Activated CD4-positive, alpha-beta T cell treated with anti-CD3 and anti-CD28 coated beads for 1 hour (primary cell): ENCODE results near the gene FOXD4L6.
"Not testable (repeated sequence)": the region's sequence is repeated elsewhere in the genome, so short reads cannot be mapped to it uniquely, and the experiment has no call there.

Experiments used
- DNase-seq: peaks from one replicate; pipeline ENCODE4 v3.0.0-alpha.2; 2020

FOXD4L6 gene

DNA sequence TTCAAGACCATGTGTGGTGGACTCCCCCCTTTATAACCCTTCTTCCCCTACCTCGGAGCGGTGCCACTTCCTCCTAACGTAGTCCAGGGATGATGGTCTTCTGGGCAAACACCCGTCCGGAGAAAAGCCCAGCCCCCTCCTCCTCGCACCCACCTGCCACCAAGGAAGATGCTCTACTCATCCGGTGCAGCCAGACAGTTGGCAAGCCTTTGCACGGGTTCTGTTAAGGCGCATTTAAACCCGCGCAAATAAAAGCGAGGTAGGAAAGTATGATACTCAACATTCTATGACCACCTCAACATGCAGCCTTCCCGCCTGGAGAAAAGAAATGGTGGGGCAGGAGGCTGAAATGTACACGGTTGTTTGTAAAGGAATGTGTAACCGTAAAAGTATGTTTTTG is at the start of gene FOXD4L6:
TSS of gene FOXD4L6 (minus strand) at position 101 of the 400 bp plus-strand sequence. CDS start 298 bp downstream, outside the sequence.
- not testable (repeated sequence) for DNase-seq

DNA sequence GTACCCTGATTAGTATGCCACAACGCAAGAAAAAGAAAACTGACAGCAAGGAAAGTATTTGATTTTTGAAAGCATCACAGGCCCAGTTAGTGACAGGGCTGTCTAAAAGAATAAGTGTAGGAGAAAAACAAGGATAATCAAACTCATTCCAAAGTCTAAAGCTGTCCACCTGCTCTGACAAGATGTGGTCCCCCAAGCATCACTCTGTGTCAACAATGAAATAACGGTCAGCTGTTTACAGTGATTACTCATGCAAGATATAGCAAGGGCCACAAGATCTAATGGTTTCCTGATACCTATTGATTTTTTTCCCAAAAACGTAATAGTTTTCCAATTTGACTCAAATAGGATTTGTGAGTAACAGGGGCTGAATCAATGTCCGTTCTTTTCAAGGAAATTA is 46.5 kb upstream of the FOXD4L6 start:
- DNase-seq: not testable (repeated sequence)

DNA sequence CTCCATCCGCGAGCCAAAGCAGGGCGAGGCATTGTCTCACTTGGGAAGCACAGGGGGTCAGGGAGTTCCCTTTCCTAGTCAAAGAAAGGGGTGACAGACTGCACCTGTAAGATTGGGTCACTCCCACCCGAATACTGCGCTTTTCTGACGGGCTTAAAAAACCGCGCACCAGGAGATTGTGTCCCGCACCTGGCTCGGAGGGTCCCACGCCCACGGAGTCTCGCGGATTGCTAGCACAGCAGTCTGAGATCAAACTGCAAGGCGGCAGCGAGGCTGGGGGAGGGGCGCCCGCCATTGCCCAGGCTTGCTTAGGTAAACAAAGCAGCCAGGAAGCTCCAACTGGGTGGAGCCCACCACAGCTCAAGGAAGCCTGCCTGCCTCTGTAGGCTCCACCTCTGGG is 21.6 kb upstream of the FOXD4L6 start:
- not testable (repeated sequence) for DNase-seq

DNA sequence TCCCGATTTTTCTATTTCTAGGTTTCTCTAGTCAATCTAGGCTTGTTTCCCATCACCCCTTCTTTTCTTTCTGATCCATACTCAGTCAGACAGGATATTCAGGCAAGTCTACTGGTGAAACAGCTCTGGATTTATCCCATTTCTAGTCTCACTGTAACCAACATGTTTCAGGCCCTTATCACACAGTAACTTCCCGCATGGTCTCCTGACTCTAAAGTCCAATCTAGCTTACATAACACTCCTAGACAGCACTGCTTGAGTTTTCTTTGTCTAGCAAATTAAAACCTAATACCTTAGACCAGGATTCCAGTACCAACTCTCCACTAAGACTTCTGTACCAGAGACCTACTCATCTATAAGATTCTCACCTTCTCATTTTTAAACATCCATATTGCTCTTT is 13.4 kb upstream of the FOXD4L6 start:
- not testable (repeated sequence) for DNase-seq

DNA sequence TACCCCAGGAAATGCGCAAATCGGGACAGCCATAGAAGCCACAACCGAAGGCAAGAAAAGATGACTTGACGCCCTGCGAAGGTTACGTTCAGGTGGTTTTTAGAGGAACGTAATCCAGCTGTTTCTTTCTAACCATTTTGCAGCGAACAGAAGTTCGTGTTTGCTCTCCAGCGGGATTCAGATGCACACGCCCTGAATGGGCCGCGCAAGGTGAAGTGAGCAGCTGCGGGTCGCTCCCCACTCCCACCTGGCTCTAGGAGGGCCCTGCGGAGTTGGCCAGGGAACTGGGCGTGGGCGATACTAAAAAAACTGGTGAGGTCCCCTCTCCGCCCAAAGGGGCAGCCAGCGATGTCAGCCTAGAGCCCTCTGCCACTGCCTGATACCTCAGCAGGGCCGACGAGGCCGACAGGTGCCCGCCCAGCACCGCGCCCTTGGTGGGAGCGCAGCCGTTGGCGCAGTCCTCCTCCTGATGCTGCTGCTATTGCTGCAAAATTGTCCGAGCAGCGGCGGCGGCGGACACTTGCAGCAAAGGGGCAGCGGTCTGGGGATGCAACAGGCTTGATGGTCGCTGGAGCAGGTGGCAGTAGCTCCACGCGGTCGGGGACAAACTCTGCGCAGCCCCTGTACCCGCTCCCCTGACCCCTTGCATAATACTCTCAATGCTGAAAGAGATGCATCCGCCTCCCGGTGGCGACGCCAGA is 1.6 kb downstream of the FOXD4L6 start:
- DNase-seq: not testable (repeated sequence)

DNA sequence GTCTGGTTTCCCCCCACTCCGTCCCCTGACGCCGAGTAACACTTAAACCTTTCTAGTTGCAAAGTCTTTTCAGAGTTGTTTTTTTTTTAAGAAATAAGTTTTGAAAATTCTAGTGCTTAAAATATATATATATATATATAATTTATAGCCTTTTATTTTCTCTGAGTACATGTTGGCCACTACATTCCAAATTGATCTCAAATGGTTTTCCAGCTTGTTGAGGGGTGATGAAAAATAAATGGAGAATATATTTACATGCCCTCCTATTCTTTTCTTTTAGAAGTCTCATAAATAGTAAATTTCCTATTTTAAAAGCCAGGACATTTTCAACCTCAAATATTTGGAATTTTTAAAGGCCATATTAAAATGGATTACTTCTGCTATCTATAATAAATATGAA is 2.5 kb downstream of the FOXD4L6 start:
- not testable (repeated sequence) for DNase-seq

DNA sequence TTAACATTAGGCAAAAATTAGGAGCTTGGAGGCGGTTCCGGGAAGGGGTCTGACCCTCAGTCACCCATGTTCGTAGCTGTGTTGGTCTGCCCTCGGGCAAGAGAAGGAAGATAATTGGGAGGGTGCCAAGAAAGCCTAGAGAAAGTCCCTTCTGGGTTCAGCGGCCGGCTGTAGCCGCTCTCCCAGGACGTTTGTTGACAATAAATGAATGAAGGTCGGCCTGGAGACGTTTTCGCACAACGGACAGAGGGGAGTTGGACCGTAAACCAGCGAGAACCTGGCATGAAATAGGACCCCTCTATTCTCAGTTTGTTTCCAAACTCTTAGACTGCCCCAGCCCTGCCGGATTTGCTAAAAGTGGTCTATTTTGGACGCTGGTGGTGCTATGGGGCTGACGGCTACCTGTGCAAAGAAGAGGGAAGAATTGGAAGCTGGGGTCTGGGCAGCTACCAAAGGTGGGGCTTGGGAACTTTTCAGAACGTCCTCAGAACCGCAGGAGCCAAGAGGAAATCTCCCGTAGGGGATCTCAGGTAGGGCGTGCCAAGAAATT is 3.3 kb downstream of the FOXD4L6 start:
- not testable (repeated sequence) for DNase-seq

DNA sequence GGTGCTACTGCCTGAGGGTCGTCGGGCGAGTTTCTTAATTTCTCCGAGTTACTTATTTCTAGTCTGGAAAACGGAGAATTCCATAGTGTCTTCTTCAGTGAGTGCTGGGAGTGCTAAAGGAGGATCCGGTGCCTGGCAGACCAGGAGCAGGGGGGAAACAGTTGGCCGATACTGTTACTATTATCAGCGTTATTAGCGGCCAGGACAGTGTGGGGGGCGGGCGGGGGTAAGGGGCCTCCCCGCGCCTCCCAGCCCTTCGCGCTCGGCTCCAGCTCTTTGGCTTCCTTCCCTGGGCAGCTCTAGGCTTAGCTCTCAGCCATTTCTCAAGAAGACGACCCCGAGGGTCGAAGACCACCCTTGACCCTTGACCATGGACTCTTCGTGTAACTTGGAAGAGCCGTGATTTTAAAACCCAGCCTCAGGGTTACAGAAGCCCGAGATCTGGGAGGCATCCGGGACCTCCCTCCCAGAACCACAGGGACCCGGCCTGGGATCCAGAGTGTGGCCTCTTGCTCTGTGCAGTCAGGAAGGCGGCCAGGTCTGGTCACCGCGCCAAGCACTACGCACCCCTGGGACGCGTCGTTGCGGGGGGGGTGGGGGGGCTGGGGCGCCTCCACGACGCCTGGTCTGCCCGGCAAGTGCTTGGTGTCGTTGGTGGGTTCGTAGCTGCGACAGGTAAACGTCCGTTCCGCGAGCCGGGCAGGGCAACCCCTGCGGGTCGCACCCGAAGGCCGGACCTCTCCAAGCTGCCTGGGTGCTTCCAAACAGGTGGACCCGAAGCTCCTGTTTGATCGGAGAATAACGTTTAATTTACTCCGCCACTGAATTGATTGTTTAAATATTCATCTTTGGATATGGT is 4.0 kb downstream of the FOXD4L6 start:
- DNase-seq: not testable (repeated sequence)

DNA sequence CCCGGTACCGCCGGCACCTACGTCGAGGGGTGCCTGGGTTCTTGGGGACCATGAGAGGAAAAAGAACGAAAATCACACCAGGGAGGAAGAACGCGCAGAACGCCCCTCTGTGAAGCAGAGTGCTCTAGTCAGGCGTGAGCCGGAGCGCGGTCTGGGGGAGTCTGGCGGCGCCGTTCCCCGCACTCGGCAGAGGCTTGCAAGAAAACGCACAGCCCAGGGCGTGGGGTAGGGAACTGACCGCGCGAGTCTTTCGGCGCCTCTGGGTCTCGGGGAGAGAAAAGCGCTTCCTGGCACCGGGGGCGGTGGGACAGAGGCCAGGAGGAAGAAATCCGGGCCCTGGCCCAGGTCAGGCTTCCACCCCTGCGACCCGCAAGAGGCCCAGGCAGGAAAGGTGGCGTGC is 4.7 kb downstream of the FOXD4L6 start:
- not testable (repeated sequence) for DNase-seq

DNA sequence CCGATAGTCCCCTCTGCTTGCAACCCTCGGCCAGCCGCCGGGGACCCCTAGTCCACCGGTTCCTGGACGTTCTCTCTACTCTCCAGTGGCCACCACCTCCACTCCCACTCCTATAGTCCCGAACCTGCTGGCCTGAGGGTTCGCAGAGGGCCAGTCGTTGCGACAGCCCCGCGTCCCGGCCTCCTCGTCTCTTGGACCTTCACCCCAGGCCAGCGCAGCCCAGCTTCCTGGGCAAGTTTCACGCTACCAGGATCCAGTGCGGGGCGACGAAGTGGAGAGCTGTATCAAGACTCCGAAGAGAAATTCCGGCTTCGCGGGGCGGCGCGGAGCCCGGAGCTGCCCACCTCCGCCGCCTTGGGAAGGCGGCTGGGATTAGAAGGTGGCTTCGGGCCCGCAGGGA is 5.1 kb downstream of the FOXD4L6 start:
- DNase-seq: not testable (repeated sequence)

DNA sequence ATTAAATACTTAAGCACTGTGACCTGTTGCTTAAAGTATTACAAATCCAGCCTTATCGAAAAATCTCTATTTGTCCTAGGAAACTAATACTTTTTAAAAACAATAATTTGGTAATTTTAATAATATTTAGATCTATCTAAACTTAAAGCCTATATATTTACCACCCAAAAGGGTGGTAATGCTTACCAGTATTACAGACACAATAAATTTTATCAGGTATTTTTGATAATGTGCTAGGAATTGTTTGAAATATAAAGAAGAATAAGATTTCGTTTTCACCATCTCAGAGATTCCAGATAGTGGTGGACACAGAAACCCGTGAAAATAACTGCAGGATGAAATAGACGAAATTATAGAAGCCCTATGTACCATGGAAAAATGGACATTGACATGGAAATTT is 7.8 kb downstream of the FOXD4L6 start:
- DNase-seq: not testable (repeated sequence)

DNA sequence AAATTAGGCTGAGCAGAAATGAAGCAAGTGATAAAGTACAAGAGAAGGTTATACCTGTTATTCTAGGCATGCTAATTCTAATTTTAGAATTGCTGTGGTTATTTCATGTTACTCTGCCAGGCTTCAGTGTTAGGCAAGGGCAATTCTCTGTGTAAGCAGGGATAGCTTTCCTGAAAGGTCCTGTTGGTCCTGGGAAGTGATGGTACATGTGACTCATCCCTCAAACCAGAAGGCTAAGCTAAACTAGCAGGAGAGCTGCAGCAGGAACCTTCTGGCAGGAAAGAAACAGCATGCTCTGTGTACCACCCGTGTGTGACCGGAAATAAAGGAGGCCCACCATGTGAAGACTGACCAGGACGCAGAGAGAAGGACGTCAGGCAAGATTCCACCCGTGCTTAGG is 8.8 kb downstream of the FOXD4L6 start:
- DNase-seq: not testable (repeated sequence)

DNA sequence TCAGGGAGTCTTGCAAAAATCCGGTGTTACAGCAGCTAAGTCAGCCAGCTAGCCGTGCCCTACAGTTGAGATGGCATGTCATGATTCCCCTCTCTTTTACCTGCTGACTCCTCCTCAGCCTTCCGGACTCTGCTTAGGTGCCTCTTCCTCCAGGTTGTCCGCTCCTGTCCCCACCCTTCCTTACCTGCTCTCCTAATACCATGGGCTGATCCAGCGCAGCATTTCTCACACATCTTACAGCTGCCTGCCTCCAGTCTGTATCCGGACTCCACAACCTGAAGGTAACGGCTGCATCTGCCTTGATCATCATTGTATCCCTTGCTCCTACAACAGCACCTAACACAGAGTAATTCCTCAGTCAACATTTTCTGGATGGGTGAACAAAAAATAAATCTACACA is 9.2 kb downstream of the FOXD4L6 start:
- not testable (repeated sequence) for DNase-seq

DNA sequence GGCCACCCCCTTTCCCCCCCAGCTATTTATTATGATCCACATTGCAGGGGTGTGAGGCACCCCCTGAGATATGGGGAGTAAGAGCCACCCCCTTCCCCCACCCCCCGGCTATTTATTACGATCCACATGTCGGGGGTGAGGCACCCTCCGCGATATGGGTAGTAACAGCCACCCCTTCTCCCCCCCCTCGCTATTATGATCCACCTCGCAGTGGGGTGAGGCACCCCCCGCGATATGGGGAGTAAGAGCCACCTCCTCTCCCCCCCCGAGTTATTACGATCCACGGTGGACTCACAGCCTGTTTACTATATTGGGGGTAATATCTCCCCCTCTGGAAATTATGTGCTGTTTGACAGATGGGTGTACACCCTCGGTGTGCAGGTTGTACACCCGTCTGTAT is 15.1 kb downstream of the FOXD4L6 start:
- not testable (repeated sequence) for DNase-seq

DNA sequence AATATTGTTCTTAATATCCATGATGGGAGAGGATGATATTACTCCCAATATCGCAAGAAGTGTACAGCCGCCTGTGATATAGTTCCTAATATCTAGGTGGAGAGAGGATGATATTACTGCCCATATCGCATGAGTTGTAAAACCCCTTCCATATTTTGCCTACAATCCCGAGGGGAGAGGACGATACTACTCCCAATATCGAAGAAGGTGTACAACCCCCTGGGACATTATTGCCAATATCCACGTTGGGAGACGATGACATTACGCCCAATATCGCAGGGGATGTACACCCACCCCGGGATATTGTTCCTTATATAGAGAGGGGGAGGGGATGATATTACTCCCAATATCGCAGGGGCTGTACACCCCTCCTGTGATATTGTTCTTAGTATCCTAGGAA is 17.1 kb downstream of the FOXD4L6 start:
- not testable (repeated sequence) for DNase-seq

DNA sequence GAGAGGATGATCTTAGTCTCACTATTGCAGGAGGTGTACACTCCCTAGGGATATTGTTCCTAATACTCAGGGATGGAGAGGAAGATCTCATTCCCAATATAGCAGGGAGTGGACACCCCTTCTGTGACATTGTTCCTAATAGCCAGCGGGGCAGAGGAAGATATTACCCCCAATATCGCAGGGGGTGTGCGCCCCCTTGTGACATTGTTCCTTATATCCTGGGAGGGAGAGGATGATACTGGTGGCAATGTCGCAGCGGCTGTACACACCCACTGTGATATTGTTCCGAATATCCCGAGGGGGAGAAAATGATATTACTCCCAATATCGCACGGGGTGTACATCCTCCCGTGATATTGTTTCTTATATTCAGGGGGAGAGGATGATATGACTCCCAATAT is 17.6 kb downstream of the FOXD4L6 start:
- DNase-seq: not testable (repeated sequence)

DNA sequence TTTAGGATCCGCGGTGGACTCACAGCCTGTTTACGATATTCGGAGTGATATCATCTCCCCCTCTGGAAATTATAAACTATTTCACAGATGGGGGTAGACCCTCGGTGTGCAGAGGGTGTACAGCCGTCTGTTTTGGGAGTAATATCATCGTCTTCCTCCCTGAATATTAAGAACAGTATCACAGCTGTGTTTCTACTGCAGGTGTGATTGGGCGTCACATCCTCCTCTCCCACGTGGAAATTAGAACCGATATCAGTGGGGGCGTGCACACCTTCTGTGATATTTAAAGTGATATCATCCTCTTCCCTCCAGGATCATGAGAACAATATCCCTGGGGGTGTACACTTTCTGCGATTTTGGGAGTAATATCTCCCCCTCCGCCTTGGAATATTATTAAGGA is 19.2 kb downstream of the FOXD4L6 start:
- not testable (repeated sequence) for DNase-seq

DNA sequence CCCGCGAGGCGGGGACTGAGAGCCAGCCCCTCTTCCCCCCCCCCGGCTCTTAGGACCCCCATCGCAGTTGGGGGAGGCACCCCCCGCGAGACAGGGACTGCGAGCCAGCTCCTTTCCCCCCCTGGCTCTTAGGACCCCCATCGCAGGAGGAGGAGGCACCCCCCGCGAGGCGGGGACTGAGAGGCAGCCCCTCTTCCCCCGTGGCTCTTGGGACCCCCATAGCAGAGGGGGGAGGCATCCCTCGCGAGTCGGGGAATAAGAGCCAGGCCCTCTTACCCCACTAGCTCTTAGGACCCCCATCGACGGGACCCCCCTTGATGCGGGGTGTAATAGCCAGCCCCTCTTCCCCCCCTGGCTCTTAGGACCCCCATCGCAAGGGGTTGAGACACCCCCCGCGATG is 19.7 kb downstream of the FOXD4L6 start:
- DNase-seq: not testable (repeated sequence)

DNA sequence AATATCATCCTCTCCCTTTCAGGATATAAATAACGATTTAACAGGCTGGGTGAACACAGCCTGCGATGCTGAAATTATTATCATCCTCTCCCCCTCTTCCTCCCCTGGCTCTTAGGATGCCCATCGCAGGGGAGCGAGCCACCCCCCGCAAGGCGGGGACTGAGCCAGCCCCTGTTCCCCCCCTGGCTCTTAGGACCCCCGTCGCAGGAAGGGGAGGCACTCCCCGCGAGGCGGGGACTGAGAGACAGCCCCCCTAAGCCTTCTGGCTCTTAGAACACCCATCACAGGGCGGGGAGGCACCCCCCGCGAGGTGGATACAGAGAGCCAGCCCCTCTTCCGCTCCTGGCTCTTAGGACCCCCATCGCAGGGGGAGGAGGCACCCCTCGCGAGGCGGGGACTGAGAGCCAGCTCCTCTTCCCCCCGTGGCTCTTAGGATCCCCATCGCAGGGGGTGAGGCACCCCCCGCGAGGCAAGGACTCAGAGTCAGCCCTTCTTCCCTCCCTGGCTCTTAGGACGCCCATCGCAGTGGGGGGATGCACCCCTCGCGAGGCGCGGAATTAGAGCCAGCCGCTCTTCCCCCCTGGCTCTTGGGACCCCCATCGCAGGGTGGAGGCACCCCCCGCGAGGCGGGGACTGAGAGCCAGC is 21.9 kb downstream of the FOXD4L6 start:
- DNase-seq: not testable (repeated sequence)

DNA sequence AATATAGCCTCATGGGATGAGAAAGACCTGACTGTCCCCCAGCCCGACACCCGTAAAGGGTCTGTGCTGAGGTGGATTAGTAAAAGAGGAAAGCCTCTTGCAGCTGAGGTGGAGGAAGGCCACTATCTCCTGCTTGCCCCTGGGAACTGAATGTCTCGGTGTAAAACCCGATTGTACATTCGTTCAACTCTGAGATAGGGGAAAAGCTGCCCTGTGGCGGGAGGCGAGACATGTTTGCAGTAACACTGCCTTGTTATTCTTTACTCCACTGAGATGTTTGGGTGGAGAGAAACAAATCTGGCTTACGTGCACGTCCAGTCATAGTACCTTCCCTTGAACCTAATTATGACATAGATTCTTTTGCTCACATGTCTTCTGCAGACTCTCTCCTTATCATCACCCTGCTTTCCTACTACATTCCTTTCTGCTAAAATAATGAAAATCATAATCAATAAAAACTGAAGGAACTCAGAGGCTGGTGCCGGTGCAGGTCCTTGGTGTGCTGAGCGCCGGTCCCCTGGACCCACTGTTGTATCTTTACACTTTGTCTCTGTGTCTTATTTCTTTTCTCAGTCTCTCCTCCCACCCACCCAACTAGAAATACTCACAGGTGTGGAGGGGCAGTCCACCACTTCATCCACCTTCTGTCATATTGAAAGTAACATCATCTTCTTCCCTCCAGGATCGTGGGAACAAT is 22.8 kb downstream of the FOXD4L6 start:
- not testable (repeated sequence) for DNase-seq

DNA sequence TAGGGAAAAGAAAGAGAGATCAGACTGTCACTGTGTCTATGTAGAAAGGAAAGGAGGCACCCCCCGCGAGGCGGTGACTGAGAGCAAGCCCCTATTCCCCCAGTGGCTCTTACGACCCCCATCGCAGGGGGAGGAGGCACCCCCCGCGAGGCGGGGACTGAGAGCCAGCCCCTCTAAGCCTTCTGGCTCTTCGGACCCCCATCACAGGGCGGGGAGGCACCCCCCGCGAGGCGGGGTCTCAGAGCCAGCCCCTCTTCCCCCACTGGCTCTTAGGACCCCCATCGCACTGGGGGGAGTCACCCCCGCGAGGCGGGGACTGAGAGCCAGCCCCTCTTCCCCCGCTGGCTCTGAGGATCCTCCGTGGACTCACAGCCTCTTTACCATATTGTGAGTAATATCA is 23.9 kb downstream of the FOXD4L6 start:
- DNase-seq: not testable (repeated sequence)

DNA sequence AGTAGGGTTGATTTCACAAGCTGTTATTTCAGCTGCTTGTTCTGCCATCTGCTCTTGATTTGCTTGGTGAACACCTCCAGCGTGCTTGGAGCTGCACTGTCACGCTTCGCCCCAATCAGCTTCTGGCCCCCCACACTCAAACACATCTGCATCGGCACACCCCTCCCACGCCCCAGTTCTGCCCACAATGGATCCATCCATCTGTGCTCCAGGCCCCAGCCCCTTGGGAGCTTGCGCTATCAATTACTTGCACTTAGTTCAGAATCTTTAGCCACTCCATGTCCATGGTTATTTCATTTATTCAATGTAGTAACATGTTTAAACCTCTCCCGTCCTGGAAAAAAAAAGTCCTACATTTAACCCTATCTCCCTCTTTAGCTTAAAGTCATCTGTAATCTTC is 28.0 kb downstream of the FOXD4L6 start:
- DNase-seq: not testable (repeated sequence)
